Activated gamma-delta T cell treated with Interleukin-2 at 50 U/mL for 16 hours (primary cell): ENCODE measurements around the gene CLRN3.

Source experiments
- DNase-seq: peaks from one replicate; pipeline ENCODE4 v3.0.0-alpha.2; 2020

CLRN3 gene

GRCh38 chr10:127834791-127835190 is 58.0 kb downstream of the CLRN3 start:
- DNase-seq = no peak

- no peak for DNase-seq
These were observed 58.5 kb downstream of the CLRN3 start for GRCh38 chr10:127834221-127834620.

GRCh38 chr10:127833804-127834203 is 58.9 kb downstream of the CLRN3 start:
- DNase-seq = no peak

- DNase-seq = no peak
These were observed 60.2 kb downstream of the CLRN3 start for GRCh38 chr10:127832501-127832900.

GRCh38 chr10:127830414-127830813 is 62.3 kb downstream of the CLRN3 start:
- no peak for DNase-seq
